Activated T-helper 1 cell treated with anti-CD3 and anti-CD28 coated beads, Interleukin-12 subunit alpha, Interleukin-12 subunit beta, Interleukin-2, Interleukin-4 antibody, amounts not matched to agents 30 ng/mL and 10 ng/mL and 1 ng/mL, durations not matched to agents 14 hours and 24 hours and 36 hours (primary cell): Measurements from ENCODE around the gene GRWD1. TPM values are rescaled to one million over a fixed set of nuclear protein-coding genes. Genes with fewer than 3 reads are reported as not detected.

ENCODE experiments used
- DNase-seq: peaks from one replicate; pipeline ENCODE4 v3.0.0; 2021; ENCODE audit warnings: low spot score
- H3K27ac Mint-ChIP-seq: one replicate; pipeline ENCODE4 v1.8.0; 2021; ENCODE audit warnings: mild to moderate bottlenecking, mixed read lengths
- H3K27me3 Mint-ChIP-seq: one replicate; pipeline ENCODE4 v1.8.0; 2022; ENCODE audit warnings: mild to moderate bottlenecking, moderate library complexity, mixed read lengths; ENCODE audit not compliant: insufficient read depth
- H3K36me3 Mint-ChIP-seq: one replicate; pipeline ENCODE4 v1.8.0; 2021; ENCODE audit warnings: low read depth, mixed read lengths
- H3K4me1 Mint-ChIP-seq: one replicate; pipeline ENCODE4 v1.8.0; 2021; ENCODE audit warnings: low read depth, mixed read lengths
- H3K4me3 Mint-ChIP-seq: one replicate; pipeline ENCODE4 v1.8.0; 2021; ENCODE audit warnings: mild to moderate bottlenecking, moderate library complexity, mixed read lengths
- H3K9me3 Mint-ChIP-seq: one replicate; pipeline ENCODE4 v1.8.0; 2021; ENCODE audit warnings: mixed read lengths
- intact Hi-C: fragments of 100-400 bp; cut with micrococcal nuclease; formaldehyde crosslinking; loops from one replicate; pipeline ENCODE4 v1.15.1; 2024
- total RNA-seq: library from RNA; stranded (reverse); gene quantifications from 2 replicates; pipeline ENCODE4 v1.2.3, GENCODE V29; 2022

GRWD1 gene
- total RNA-seq, 1 donor from 2014 or later = 100 TPM

- Mint-ChIP-seq H3K27ac (no peak overlapping the region), H3K4me1 (peaks cover 20% of the 10 kb centered on the region), H3K36me3 (no peaks in the 10 kb centered on the region), H3K27me3 (peaks cover 24% of the 10 kb centered on the region), H3K4me3 (no peak overlapping the region), H3K9me3 (no peaks in the 10 kb centered on the region)
- no peak for DNase-seq
- intact Hi-C loops = loop anchor here (10.0 kb wide), 1 partner anchor 331 kb away; the partner anchor contains the start of genes IZUMO1 and RASIP1
These were observed 31.8 kb upstream of the GRWD1 start for GRCh38 chr19:48413879-48414587.

GRCh38 chr19:48415395-48415794 is 30.4 kb upstream of the GRWD1 start:
- H3K4me1 Mint-ChIP-seq = peaks cover 26% of the 10 kb centered on the region
- no peaks in the 10 kb centered on the region for H3K9me3 Mint-ChIP-seq
- H3K27me3 Mint-ChIP-seq = peaks cover 26% of the 10 kb centered on the region
- H3K27ac Mint-ChIP-seq = no peak overlapping the region
- peak overlapping the region; percentile 37 for H3K4me3 Mint-ChIP-seq
- DNase-seq = peak; percentile 60
- no peaks in the 10 kb centered on the region for H3K36me3 Mint-ChIP-seq
- intact Hi-C loops = loop anchor here (1.0 to 10.0 kb wide), 6 partner anchors 16 to 329 kb away; partner anchors contain the start of genes GRWD1, IZUMO1, RASIP1 and TMEM143

- Mint-ChIP-seq H3K9me3 (no peaks in the 10 kb centered on the region), H3K27ac (no peak overlapping the region), H3K36me3 (no peaks in the 10 kb centered on the region), H3K4me1 (peaks cover 26% of the 10 kb centered on the region), H3K4me3 (peak overlapping the region; percentile 37), H3K27me3 (peaks cover 24% of the 10 kb centered on the region)
- no peak for DNase-seq
- intact Hi-C loops = loop anchor here (1.0 to 10.0 kb wide), 6 partner anchors 17 to 329 kb away; partner anchors contain the start of genes GRWD1, IZUMO1, RASIP1 and TMEM143
These were observed 30.0 kb upstream of the GRWD1 start for GRCh38 chr19:48415806-48416221.

GRCh38 chr19:48417421-48417820 is 28.4 kb upstream of the GRWD1 start:
- intact Hi-C loops = loop anchor here (10.0 kb wide), 1 partner anchor 327 kb away; the partner anchor contains the start of genes IZUMO1 and RASIP1
- Mint-ChIP-seq H3K36me3 (no peaks in the 10 kb centered on the region), H3K9me3 (no peaks in the 10 kb centered on the region), H3K27ac (no peak overlapping the region), H3K4me3 (no peak overlapping the region), H3K27me3 (peaks cover 24% of the 10 kb centered on the region), H3K4me1 (peaks cover 26% of the 10 kb centered on the region)
- no peak for DNase-seq

- Mint-ChIP-seq H3K9me3 (no peaks in the 10 kb centered on the region), H3K4me1 (peaks cover 26% of the 10 kb centered on the region), H3K36me3 (no peaks in the 10 kb centered on the region), H3K27ac (peak overlapping the region; percentile 65), H3K4me3 (peak overlapping the region; percentile 75), H3K27me3 (peaks cover 24% of the 10 kb centered on the region)
- intact Hi-C loops = loop anchor here (1.0 to 10.0 kb wide), 4 partner anchors 27 to 326 kb away; partner anchors contain the start of genes CYTH2, GRWD1, IZUMO1 and RASIP1
- no peak for DNase-seq
These were observed 27.3 kb upstream of the GRWD1 start for GRCh38 chr19:48418317-48419064.

GRCh38 chr19:48419158-48419920 is 26.4 kb upstream of the GRWD1 start:
- no peaks in the 10 kb centered on the region for H3K36me3 Mint-ChIP-seq
- H3K27ac Mint-ChIP-seq = peak overlapping the region; percentile 65
- peak; percentile 66 for DNase-seq
- intact Hi-C loops = loop anchor here (1.0 to 10.0 kb wide), 4 partner anchors 26 to 325 kb away; partner anchors contain the start of genes CYTH2, GRWD1, IZUMO1 and RASIP1
- peak overlapping the region; percentile 75 for H3K4me3 Mint-ChIP-seq
- peaks cover 18% of the 10 kb centered on the region for H3K27me3 Mint-ChIP-seq
- no peaks in the 10 kb centered on the region for H3K9me3 Mint-ChIP-seq
- H3K4me1 Mint-ChIP-seq = peaks cover 26% of the 10 kb centered on the region

GRCh38 chr19:48421548-48421947 is 24.2 kb upstream of the GRWD1 start:
- no peaks in the 10 kb centered on the region for H3K36me3 Mint-ChIP-seq
- H3K4me1 Mint-ChIP-seq = peaks cover 22% of the 10 kb centered on the region
- peaks cover 4% of the 10 kb centered on the region for H3K27me3 Mint-ChIP-seq
- no peak for DNase-seq
- intact Hi-C loops = no loop called here
- H3K9me3 Mint-ChIP-seq = no peaks in the 10 kb centered on the region
- H3K27ac Mint-ChIP-seq = no peak overlapping the region
- no peak overlapping the region for H3K4me3 Mint-ChIP-seq

GRCh38 chr19:48424694-48425219 is 21.0 kb upstream of the GRWD1 start:
- Mint-ChIP-seq H3K9me3 (no peaks in the 10 kb centered on the region), H3K36me3 (no peaks in the 10 kb centered on the region), H3K4me3 (no peak overlapping the region), H3K27me3 (peaks cover 5% of the 10 kb centered on the region), H3K27ac (no peak overlapping the region), H3K4me1 (peaks cover 7% of the 10 kb centered on the region)
- no peak for DNase-seq
- intact Hi-C loops = no loop called here

- intact Hi-C loops = no loop called here
- no peaks in the 10 kb centered on the region for H3K36me3 Mint-ChIP-seq
- peaks cover 7% of the 10 kb centered on the region for H3K4me1 Mint-ChIP-seq
These were observed 17.1 kb upstream of the GRWD1 start for GRCh38 chr19:48428670-48429069.

GRCh38 chr19:48433337-48433736 is 12.4 kb upstream of the GRWD1 start:
- DNase-seq = no peak
- H3K9me3 Mint-ChIP-seq = no peaks in the 10 kb centered on the region
- H3K4me3 Mint-ChIP-seq = no peak overlapping the region
- no peaks in the 10 kb centered on the region for H3K36me3 Mint-ChIP-seq
- peaks cover 13% of the 10 kb centered on the region for H3K27me3 Mint-ChIP-seq
- no peak overlapping the region for H3K27ac Mint-ChIP-seq
- H3K4me1 Mint-ChIP-seq = no peaks in the 10 kb centered on the region
- intact Hi-C loops = no loop called here

More at GRCh38 chr19:48428670-48429069, 17.1 kb upstream of the GRWD1 start:
- Mint-ChIP-seq H3K9me3 (no peaks in the 10 kb centered on the region), H3K27ac (no peak overlapping the region), H3K27me3 (peaks cover 10% of the 10 kb centered on the region), H3K4me3 (no peak overlapping the region)
- no peak for DNase-seq

- H3K27ac Mint-ChIP-seq = no peak overlapping the region
- no peaks in the 10 kb centered on the region for H3K4me1 Mint-ChIP-seq
- no peaks in the 10 kb centered on the region for H3K36me3 Mint-ChIP-seq
- no peak overlapping the region for H3K4me3 Mint-ChIP-seq
- DNase-seq = no peak
- H3K9me3 Mint-ChIP-seq = no peaks in the 10 kb centered on the region
- intact Hi-C loops = no loop called here
- peaks cover 23% of the 10 kb centered on the region for H3K27me3 Mint-ChIP-seq
These were observed 9.2 kb upstream of the GRWD1 start for GRCh38 chr19:48436586-48436985.

- intact Hi-C loops = no loop called here
These were observed 4.3 kb upstream of the GRWD1 start for GRCh38 chr19:48441360-48442050.

More at GRCh38 chr19:48441360-48442050, 4.3 kb upstream of the GRWD1 start:
- H3K27ac Mint-ChIP-seq = no peak overlapping the region
- H3K9me3 Mint-ChIP-seq = no peaks in the 10 kb centered on the region
- H3K4me3 Mint-ChIP-seq = no peak overlapping the region
- H3K4me1 Mint-ChIP-seq = peaks cover 13% of the 10 kb centered on the region
- peaks cover 37% of the 10 kb centered on the region for H3K27me3 Mint-ChIP-seq
- H3K36me3 Mint-ChIP-seq = peaks cover under 1% of the 10 kb centered on the region
- no peak for DNase-seq
